Psoas muscle (tissue), 8 donors: Measurements from ENCODE around the gene ROS1. TPM values are rescaled to one million over a fixed set of nuclear protein-coding genes. Genes with fewer than 3 reads are reported as not detected.

Source experiments
- ATAC-seq, 4 donors: fragments of 200-7000 bp; cut with Tn5 transposase; one replicate each; pipeline ENCODE4 v1.9.1; 2020; ENCODE audit warnings: moderate library complexity in 3 of 4, mild to moderate bottlenecking in 2 of 4
- DNase-seq, 2 donors: peaks; one replicate each; pipeline ENCODE4 v3.0.0-alpha.2; 2020
- H3K27ac ChIP-seq: fragments of 200-600 bp; one replicate; pipeline ENCODE4 v1.8.0; 2022
- H3K27me3 ChIP-seq, 3 donors: fragments of 200-600 bp in 1 of 3; one replicate each; pipeline versions ENCODE4 v1.6.1 to v1.8.0; 2013 to 2022; ENCODE audit warnings: low read length in 2 of 3, mild to moderate bottlenecking in 2 of 3, moderate library complexity in 1 of 3; ENCODE audit not compliant: insufficient read depth in 3 of 3
- H3K36me3 ChIP-seq, 2 donors: fragments of 200-600 bp in 1 of 2; one replicate each; pipeline versions ENCODE4 v1.6.1 to v1.8.0; 2013 to 2022; ENCODE audit warnings: low read depth in 1 of 2, mild to moderate bottlenecking in 1 of 2, moderate library complexity in 1 of 2; ENCODE audit not compliant: insufficient read depth in 1 of 2
- H3K4me1 ChIP-seq: fragments of 200-600 bp; one replicate; pipeline ENCODE4 v1.8.0; 2022
- H3K4me3 ChIP-seq: fragments of 200-600 bp; one replicate; pipeline ENCODE4 v1.8.0; 2022; ENCODE audit warnings: mild to moderate bottlenecking
- H3K9me3 ChIP-seq: fragments of 200-600 bp; one replicate; pipeline ENCODE4 v1.8.0; 2022
- CTCF ChIP-seq: fragments of 200-600 bp; IDR thresholded peaks from one replicate; pipeline ENCODE4 v1.8.0; 2022; ENCODE audit warnings: antibody characterized with exemption
- WGBS, 3 donors: extraction: QIAGEN DNeasy Blood & Tissue Kit; methylation state at CpG; one replicate each; pipeline versions ENCODE4 v1.1.6 to v1.1.7; 2013; 5-methylcytosine and 5-hydroxymethylcytosine counted together
- intact Hi-C, 2 donors: fragments of 100-400 bp; cut with DNase I; formaldehyde crosslinking; loops; one replicate each; pipeline versions ENCODE4 v1.11.0 to v1.14.2; 2022
- polyA plus RNA-seq, 3 donors: library from polyadenylated mRNA; stranded (reverse); fragments of 200-250 nt; gene quantifications; one replicate each; pipeline ENCODE4 v1.2.3, GENCODE V29; 2013
- total RNA-seq, 4 donors: library from RNA; stranded (reverse); fragmentation: NEBNext Ultra II Directional in 2 of 4; extraction: Animal tissue kit (Norgen Biotek cat#: 25700) in 2 of 4; gene quantifications; one replicate each; pipeline versions ENCODE4 v1.2.1 to v1.2.4, GENCODE V29; 2021 to 2023
- donor health status: healthy with polysubstance abuse.
- donor health status: DM: no; HTN: no; CAD: no; lungs with moderate emphysema.
- donor health status: Bipolar disorder and iron deficiency.
- donor health status: healthy.
- donor health status: DM: yes; HTN: yes; CAD: no.
- donor health status: DM: no; HTN: no; CAD: no.
- donor health status: DM: no; HTN: no; CAD: no.
- donor health status: DM: yes; HTN: yes; CAD: no.

Gene ROS1
- total and polyA plus RNA-seq, 7 donors: 0.04 to 0.06 TPM; not detected in 5

GRCh38 chr6:117393045-117393444 is 32.7 kb downstream of the ROS1 start:
- 77 to 85% (median 83%) methylated on average over 2 of the region's 2 CpGs for WGBS, 3 donors
- H3K27ac ChIP-seq: no peak overlapping the region
- H3K9me3 ChIP-seq: no peaks in the 10 kb centered on the region
- H3K4me1 ChIP-seq: peaks cover 17% of the 10 kb centered on the region
- no peak overlapping the region for H3K4me3 ChIP-seq
- H3K27me3 ChIP-seq: no peaks in the 10 kb centered on the region
- no peak for TF ChIP-seq CTCF
- H3K36me3 ChIP-seq: no peaks in the 10 kb centered on the region
- no peak for DNase-seq
- ATAC-seq: no peak
- intact Hi-C loops: no loop called here

- DNase-seq (no peak), ATAC-seq (no peak)
- intact Hi-C loops: no loop called here
- no peak for TF ChIP-seq CTCF
- Histone ChIP-seq H3K36me3 (no peaks in the 10 kb centered on the region), H3K27ac (no peak overlapping the region), H3K4me3 (no peak overlapping the region), H3K9me3 (no peaks in the 10 kb centered on the region), H3K27me3 (no peaks in the 10 kb centered on the region), H3K4me1 (peaks cover 17% of the 10 kb centered on the region)
- 61 to 93% (median 91%) methylated on average over 3 of the region's 3 CpGs for WGBS, 3 donors
Measured at GRCh38 chr6:117391874-117392583, 33.7 kb downstream of the ROS1 start.

GRCh38 chr6:117389227-117390057 is 36.3 kb downstream of the ROS1 start:
- no peaks in the 10 kb centered on the region for H3K27me3 ChIP-seq
- 81 to 90% (median 83%) methylated on average over 11 of the region's 11 CpGs for WGBS, 3 donors
- TF ChIP-seq CTCF: no peak
- H3K4me3 ChIP-seq: no peak overlapping the region
- no peak for DNase-seq
- H3K4me1 ChIP-seq: no peaks in the 10 kb centered on the region
- no peak for ATAC-seq
- H3K27ac ChIP-seq: no peak overlapping the region
- no peaks in the 10 kb centered on the region for H3K36me3 ChIP-seq
- intact Hi-C loops: no loop called here
- H3K9me3 ChIP-seq: no peaks in the 10 kb centered on the region

GRCh38 chr6:117387454-117387974 is 38.2 kb downstream of the ROS1 start:
- H3K27ac ChIP-seq: no peak overlapping the region
- H3K27me3 ChIP-seq: no peaks in the 10 kb centered on the region
- WGBS, 3 donors: 86 to 100% (median 95%) methylated on average over 1 of the region's 1 CpG
- no peak for ATAC-seq
- no peaks in the 10 kb centered on the region for H3K36me3 ChIP-seq
- DNase-seq: no peak
- intact Hi-C loops: no loop called here
- H3K4me1 ChIP-seq: no peaks in the 10 kb centered on the region
- H3K4me3 ChIP-seq: no peak overlapping the region
- TF ChIP-seq CTCF: no peak
- no peaks in the 10 kb centered on the region for H3K9me3 ChIP-seq
